Esophagus squamous epithelium (tissue), 5 donors: Measurements from ENCODE around the gene CAMK4. TPM values are rescaled to one million over a fixed set of nuclear protein-coding genes. Genes with fewer than 3 reads are reported as not detected.

Experiments used
- DNase-seq: peaks from one replicate; lab custom pipeline; 2025; lab: John Stamatoyannopoulos, UW
- H3K27ac ChIP-seq, 4 donors: fragments of 200-600 bp; sonication (generic); one replicate each; pipeline ENCODE4 v1.5.1; 2016 to 2019; ENCODE audit warnings: mild to moderate bottlenecking in 1 of 4
- H3K27me3 ChIP-seq, 4 donors: fragments of 200-600 bp; sonication (generic); 1 replicate in 3 of 4; 2 replicates in 1 of 4; pipeline versions ENCODE4 v1.5.1 to v1.6.0; 2017 to 2021; ENCODE audit warnings: antibody characterized with exemption in 1 of 4
- H3K36me3 ChIP-seq, 3 donors: fragments of 200-600 bp; sonication (generic); one replicate each; pipeline ENCODE4 v1.5.1; 2016 to 2019
- H3K4me1 ChIP-seq, 3 donors: fragments of 200-600 bp; sonication (generic); one replicate each; pipeline ENCODE4 v1.5.1; 2017 to 2019
- H3K4me3 ChIP-seq, 4 donors: fragments of 200-600 bp; sonication (generic); 1 replicate in 3 of 4; 2 replicates in 1 of 4; pipeline ENCODE4 v1.5.1; 2016 to 2019; ENCODE audit warnings: mild to moderate bottlenecking in 2 of 4, moderate library complexity in 1 of 4
- H3K9me3 ChIP-seq, 3 donors: fragments of 200-600 bp; sonication (generic); one replicate each; pipeline ENCODE4 v1.5.1; 2016 to 2019
- CTCF ChIP-seq, 6 experiments: fragments of 450-650 bp in 4 of 6; fragments of 200-600 bp in 2 of 6; sonication (generic) in 2 of 6; IDR thresholded peaks; one replicate each; pipeline ENCODE4 v1.5.1; 2016 to 2019; ENCODE audit warnings: antibody characterized with exemption in 6 of 6, mild to moderate bottlenecking in 4 of 6, moderate library complexity in 4 of 6
- POLR2A ChIP-seq, 4 donors: fragments of 450-650 bp; IDR thresholded peaks; one replicate each; pipeline ENCODE4 v1.6.1; 2017; ENCODE audit warnings: antibody characterized with exemption in 4 of 4, mild to moderate bottlenecking in 4 of 4, moderate library complexity in 3 of 4
- WGBS, 2 donors: methylation state at CpG; one replicate each; pipeline ENCODE4 v1.1.5; 2018; 5-methylcytosine and 5-hydroxymethylcytosine counted together
- intact Hi-C: fragments of 100-400 bp; cut with DNase I; formaldehyde crosslinking; loops from one replicate; pipeline ENCODE4 v1.15.0; 2022
- total RNA-seq, 4 donors: library from RNA; depleted of rRNA; stranded (reverse); fragments of >200 nt; gene quantifications; one replicate each; pipeline ENCODE4 v1.1.0, GENCODE V29; 2016
- donor health status: DM: yes; HTN: yes; CAD: no.

The CAMK4 gene
- total RNA-seq, 4 donors from 2014 or later, result 1.5 to 3.2 (median 2.6) TPM

GRCh38 chr5:111271885-111272284 lies 47.7 kb downstream of the CAMK4 start:
- Histone ChIP-seq H3K27me3 (no peaks in the 10 kb centered on the region), H3K9me3 (no peaks in the 10 kb centered on the region), H3K4me3 (no peak overlapping the region), H3K27ac (no peak overlapping the region), H3K36me3 (no peaks in the 10 kb centered on the region), H3K4me1 (no peaks in the 10 kb centered on the region)
- intact Hi-C loops, result no loop called here
- 84% methylated on average over 3 of the region's 3 CpGs for WGBS, 2 donors
- no peak for DNase-seq
- TF ChIP-seq CTCF (IDR thresholded peaks at IDR 0.05), result no peak
- TF ChIP-seq POLR2A (IDR thresholded peaks at IDR 0.05), result no peak

- intact Hi-C loops, result loop anchor here (5.0 kb wide), 1 partner anchor 120 kb away; no protein-coding TSS in a partner anchor
- no peaks in the 10 kb centered on the region for H3K4me1 ChIP-seq
- no peak overlapping the region for H3K4me3 ChIP-seq
- H3K9me3 ChIP-seq, result no peaks in the 10 kb centered on the region
- WGBS, 2 donors, result 82 to 85% methylated on average over 2 of the region's 2 CpGs
- H3K27ac ChIP-seq, result no peak overlapping the region
- no peak for DNase-seq
- H3K36me3 ChIP-seq, result no peaks in the 10 kb centered on the region
- TF ChIP-seq CTCF (IDR thresholded peaks at IDR 0.05) (no peak), POLR2A (IDR thresholded peaks at IDR 0.05) (no peak)
- no peaks in the 10 kb centered on the region for H3K27me3 ChIP-seq
Measured at GRCh38 chr5:111277061-111277460, 52.9 kb downstream of the CAMK4 start.

GRCh38 chr5:111278858-111279504 lies 54.8 kb downstream of the CAMK4 start:
- H3K27ac ChIP-seq, result no peak overlapping the region
- DNase-seq, result no peak
- H3K9me3 ChIP-seq, result no peaks in the 10 kb centered on the region
- no peak overlapping the region for H3K4me3 ChIP-seq
- 31 to 40% methylated on average over 12 of the region's 12 CpGs for WGBS, 2 donors
- TF ChIP-seq POLR2A (IDR thresholded peaks at IDR 0.05) (no peak), CTCF (IDR thresholded peaks at IDR 0.05) (peak; percentile 46 to 88 (median 78))
- no peaks in the 10 kb centered on the region for H3K36me3 ChIP-seq
- no peaks in the 10 kb centered on the region for H3K27me3 ChIP-seq
- no peaks in the 10 kb centered on the region for H3K4me1 ChIP-seq
- intact Hi-C loops, result loop anchor here (5.0 kb wide), 1 partner anchor 122 kb away; no protein-coding TSS in a partner anchor

GRCh38 chr5:111280282-111280951 lies 56.2 kb downstream of the CAMK4 start:
- intact Hi-C loops, result no loop called here
- DNase-seq, result no peak
- Histone ChIP-seq H3K9me3 (no peaks in the 10 kb centered on the region), H3K4me1 (no peaks in the 10 kb centered on the region), H3K27ac (no peak overlapping the region), H3K27me3 (no peaks in the 10 kb centered on the region), H3K4me3 (no peak overlapping the region), H3K36me3 (no peaks in the 10 kb centered on the region)
- WGBS, 2 donors, result 70 to 71% methylated on average over 6 of the region's 6 CpGs
- TF ChIP-seq POLR2A (IDR thresholded peaks at IDR 0.05) (no peak), CTCF (IDR thresholded peaks at IDR 0.05) (no peak)

GRCh38 chr5:111282798-111283197 lies 58.6 kb downstream of the CAMK4 start:
- no peaks in the 10 kb centered on the region for H3K9me3 ChIP-seq
- 88 to 91% methylated on average over 3 of the region's 3 CpGs for WGBS, 2 donors
- H3K27ac ChIP-seq, result no peak overlapping the region
- DNase-seq, result no peak
- H3K4me3 ChIP-seq, result no peak overlapping the region
- no peaks in the 10 kb centered on the region for H3K36me3 ChIP-seq
- no peaks in the 10 kb centered on the region for H3K27me3 ChIP-seq
- H3K4me1 ChIP-seq, result no peaks in the 10 kb centered on the region
- TF ChIP-seq CTCF (IDR thresholded peaks at IDR 0.05), result no peak
- no peak for TF ChIP-seq POLR2A (IDR thresholded peaks at IDR 0.05)
- intact Hi-C loops, result no loop called here
